ENCODE data around the gene ILF3.

The ILF3 gene

DNA sequence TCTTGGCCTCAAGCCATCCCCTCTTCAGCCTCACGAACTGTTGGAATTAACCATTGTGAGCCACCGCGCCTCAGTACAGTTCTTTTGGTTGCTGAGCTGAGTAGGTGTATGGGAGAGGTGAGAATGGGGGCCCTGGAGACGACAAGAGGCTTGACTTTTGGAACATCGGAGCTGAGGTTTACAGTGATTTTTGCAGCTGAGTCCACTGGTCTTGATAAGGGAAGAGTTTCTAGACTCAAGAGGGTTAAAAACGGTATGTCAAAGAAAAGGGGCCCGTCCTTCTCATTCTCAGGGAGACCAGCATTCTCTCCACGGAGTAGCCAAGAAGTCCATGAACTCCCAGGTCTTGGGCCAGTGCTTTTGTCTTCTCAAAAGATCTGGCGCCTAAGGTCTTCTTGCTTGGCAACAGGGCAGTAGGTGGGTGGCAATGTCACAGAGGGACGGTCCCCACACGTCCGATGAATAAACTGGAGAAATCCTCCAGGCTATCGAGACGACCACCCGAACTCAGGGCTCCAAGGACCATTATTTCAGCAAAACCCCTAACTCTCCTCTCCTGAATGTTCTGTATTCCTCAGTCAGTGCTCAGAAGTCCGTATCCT lies 40.7 kb downstream of the ILF3 start:
- no peak for DNase-seq (ENCODE audit: low read depth in 1 of 2, low spot score in 1 of 2)

DNA sequence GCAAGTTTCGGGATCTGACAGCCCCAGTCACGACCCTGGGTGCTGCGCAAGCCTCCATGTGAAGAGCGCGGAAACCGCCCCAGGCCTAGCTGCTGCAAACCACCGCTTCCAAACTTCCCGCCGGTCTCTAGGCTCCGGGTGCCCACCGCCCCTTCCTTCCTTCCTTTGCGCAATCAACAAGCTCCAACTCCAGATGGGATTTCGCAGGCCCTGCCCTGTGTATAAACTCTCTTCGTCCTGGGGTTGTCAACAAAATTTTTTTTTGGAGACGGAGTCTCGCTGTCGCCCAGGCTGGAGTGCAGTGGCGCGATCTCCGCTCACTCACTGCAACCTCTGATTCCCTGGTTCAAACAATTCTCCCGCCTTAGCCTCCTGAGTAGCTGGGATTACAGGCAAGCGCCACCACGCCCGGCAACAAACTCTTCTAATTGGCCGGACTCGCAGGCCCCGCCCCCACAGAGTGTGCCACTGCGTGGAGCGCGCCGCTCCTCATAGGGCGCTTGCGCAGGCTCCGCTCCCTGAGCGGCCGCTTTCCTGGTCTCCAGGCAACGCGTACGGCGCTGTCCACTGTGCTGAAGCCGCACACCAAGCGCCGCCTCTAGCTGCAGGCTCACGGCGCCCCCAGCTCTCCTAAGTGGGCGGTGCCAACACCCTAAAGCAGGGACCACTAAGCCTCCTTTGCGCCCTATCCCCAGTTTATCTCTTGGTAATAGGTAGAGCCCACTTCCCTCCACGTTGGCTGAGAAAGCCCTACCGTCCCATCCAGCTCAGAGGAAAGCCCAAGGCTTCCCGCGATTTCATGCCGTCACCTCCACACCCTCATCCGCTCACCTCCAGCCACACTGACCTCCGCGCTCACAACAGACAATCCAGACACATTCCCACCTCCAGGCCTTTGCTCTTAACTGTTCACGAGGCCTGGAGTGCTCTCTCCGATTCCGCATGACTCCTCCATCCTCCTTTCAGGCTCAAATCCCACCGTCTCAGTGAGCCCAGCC lies 41.6 kb downstream of the ILF3 start:
- DNase-seq (ENCODE audit: low read depth in 1 of 2, low spot score in 1 of 2), result peak; percentile 64 to 85

- peak; percentile 44 to 58 for DNase-seq (ENCODE audit: low read depth in 1 of 2, low spot score in 1 of 2)
Observed at GRCh38 chr19:10699650-10700335, 45.6 kb downstream of the ILF3 start.

DNA sequence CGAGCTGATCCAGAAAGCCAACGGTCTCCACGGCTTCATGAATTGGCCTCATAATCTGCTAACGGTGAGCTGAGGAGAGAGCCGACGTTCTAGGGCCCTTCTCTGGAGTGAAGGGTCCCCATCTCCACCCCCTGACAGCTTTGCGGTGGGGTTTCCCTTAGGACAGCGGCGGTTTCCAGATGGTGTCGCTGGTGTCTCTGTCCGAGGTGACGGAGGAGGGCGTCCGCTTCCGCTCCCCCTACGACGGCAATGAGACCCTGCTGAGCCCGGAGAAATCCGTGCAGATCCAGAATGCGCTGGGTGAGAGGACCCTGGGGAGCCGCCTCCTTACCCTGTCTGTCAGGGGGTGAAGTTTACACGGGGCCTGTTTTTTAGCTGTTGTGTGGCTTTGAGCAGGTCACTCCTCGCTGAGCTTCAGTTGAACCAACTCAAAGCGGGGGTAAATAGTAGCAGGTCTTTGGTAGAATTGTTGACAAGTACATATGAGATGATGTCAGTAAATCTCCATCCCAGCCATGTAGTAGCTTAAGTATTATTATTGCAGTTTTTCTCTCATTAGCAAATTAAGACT lies 47.9 kb downstream of the ILF3 start:
- DNase-seq (ENCODE audit: low read depth in 1 of 2, low spot score in 1 of 2), result no peak

- no peak for DNase-seq (ENCODE audit: low read depth in 1 of 2, low spot score in 1 of 2)
Observed at GRCh38 chr19:10706990-10707389, 52.8 kb downstream of the ILF3 start.

GRCh38 chr19:10707440-10707839 lies 53.3 kb downstream of the ILF3 start:
- DNase-seq (ENCODE audit: low read depth in 1 of 2, low spot score in 1 of 2), result no peak

- no peak for DNase-seq (ENCODE audit: low read depth in 1 of 2, low spot score in 1 of 2)
Observed at GRCh38 chr19:10708291-10708690, 54.1 kb downstream of the ILF3 start.

GRCh38 chr19:10712045-10712444 lies 57.9 kb downstream of the ILF3 start:
- no peak for DNase-seq (ENCODE audit: low read depth in 1 of 2, low spot score in 1 of 2)

- DNase-seq (ENCODE audit: low read depth in 1 of 2, low spot score in 1 of 2), result no peak
Observed at GRCh38 chr19:10712754-10713153, 58.6 kb downstream of the ILF3 start.

DNA sequence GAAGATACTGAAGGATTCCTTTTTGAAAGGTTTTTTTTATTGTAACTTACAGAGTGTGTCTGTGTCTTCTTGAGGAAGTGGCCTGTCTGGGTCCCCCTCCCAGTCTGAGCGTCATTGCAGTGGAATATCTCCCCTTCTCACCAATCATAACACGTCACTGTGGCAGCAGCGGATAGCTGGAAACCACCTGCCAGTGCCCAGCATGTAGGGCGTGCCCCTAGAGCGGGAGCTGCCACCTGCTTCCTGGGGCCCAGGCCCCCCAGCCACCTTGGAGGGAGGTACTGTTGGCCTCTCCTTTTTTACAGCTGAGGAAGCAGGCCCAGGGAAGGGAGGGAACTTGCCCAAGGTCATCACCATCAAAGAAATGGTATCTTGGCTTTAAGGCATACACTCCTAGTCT lies 59.2 kb downstream of the ILF3 start:
- no peak for DNase-seq (ENCODE audit: low read depth in 1 of 2, low spot score in 1 of 2)

DNA sequence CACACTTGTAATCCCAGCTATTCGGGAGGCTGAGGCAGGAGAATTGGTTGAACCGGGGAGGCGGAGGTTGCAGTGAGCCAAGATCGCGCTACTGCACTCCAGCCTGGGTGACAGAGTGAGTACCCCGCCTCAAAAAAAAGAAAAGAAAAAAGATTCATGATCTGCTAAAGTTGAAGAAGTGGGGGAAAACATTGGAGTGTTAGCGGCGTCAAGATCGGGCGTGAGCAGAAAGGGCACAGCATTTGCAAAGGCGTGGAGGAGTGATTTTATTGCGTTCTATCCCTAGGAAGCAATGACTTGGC lies 62.9 kb downstream of the ILF3 start:
- DNase-seq (ENCODE audit: low read depth in 1 of 2, low spot score in 1 of 2), result no peak

DNA sequence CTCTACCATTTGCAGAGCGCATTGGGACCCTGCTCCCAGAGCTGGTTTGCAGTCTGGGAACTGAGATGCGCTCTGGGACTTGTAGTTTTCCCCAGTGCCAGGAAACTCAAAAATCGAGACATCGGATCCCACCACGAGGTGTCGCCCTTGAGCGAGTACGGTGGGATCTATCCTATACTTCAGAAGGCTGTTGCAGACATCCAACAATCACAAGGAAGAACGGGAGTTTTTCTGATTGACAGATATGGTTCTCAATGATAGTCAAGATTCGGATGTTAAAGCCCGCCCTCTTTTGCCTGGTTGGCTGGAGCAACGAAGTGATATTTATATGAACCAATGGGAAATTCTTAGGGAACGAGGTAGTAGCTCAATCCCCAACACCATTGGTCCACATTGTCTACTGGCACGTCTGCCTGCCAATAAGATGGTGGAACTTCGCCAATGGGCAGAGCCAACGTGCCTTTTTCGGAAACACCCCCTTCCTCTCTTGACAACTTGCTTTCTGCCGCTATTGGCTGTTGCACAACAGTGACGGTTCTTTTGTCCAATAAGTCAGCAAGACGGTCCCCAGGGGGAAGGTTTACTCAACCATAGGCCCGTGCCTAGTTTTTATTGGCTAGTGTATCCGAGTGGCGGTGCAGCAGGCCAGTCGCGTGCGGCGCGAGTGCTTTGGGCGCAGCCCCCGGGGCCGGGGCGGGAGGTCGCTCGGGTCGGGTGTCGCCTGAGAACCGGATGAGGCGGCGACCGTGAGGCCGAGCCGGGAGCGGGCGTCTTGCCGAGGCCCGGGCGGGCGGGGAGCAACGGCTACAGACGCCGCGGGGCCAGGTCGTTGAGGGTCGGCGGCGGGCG lies 63.4 kb downstream of the ILF3 start, which contains the start of gene DNM2:
TSS of gene DNM2 (plus strand) at position 724 of the 849 bp plus-strand sequence. CDS start 164 bp downstream, outside the sequence.
- DNase-seq (ENCODE audit: low read depth in 1 of 2, low spot score in 1 of 2), result peak; percentile 93 to 98

DNA sequence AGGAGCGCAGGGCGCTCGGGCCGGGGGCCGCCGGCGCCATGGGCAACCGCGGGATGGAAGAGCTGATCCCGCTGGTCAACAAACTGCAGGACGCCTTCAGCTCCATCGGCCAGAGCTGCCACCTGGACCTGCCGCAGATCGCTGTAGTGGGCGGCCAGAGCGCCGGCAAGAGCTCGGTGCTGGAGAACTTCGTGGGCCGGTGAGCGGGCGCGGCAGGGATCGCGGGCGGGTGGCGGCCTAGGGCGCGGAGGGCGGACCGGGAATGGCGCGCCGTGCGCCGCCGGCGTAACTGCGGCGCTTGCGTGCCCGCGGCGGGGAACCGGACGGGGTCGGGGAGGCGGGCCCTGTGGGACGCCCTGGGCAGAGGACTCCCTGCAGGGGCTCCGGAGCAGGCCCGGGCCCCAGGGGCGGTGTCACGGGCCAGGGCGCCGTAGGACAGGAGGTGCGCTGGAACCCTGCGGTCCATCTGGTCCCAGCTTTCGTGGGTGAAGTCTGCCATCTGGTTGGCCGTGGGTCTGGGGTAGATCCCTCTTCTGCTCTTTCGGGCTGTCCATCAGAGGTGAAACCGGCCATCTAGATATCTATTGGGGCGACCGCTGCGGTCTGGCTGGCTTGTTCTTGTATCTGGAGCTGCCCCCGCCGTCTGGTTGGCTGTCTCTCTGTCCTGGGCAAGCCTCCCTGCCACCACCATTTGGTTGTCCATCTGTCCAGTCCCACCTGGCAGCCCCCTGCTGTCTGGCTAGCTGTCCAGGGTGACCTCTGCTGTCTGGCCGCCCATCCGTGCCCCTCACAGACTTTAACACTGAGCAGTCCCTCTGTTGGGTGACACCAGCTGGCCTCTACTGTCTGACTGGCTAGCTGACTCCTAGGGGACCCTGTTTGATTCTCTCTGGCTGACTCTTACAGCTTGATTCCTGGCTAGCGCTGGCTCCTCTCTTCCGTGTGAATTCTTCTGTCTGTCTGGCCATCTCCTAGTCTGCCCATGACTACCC lies 64.4 kb downstream of the ILF3 start:
- DNase-seq (ENCODE audit: low read depth in 1 of 2, low spot score in 1 of 2), result peak in 1 of 2 donors; percentile 31

DNA sequence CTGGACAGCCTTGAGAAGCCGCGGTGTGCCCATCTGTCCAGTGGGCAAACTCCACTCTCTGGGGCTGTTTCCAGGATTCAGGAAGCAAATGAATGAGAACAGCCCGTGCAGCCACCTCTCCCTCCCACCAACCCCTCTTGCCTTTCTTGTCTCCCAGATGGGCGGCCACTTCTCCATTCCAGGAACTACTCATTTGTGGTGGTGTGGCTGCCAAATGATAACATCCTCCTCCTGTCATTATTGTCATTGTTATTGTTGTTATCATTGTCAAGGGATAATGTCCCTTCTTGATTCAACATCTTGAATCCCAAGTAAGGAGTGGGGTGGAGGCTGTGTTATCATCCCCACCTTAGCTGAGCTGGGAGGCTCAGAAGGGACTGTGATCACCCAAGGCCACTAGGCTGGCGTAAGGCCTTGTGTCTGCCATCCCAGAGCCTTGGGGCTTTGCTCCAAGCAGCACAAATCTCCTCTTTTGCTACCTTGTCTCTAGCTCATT lies 65.4 kb downstream of the ILF3 start:
- DNase-seq (ENCODE audit: low read depth in 1 of 2, low spot score in 1 of 2), result no peak

DNA sequence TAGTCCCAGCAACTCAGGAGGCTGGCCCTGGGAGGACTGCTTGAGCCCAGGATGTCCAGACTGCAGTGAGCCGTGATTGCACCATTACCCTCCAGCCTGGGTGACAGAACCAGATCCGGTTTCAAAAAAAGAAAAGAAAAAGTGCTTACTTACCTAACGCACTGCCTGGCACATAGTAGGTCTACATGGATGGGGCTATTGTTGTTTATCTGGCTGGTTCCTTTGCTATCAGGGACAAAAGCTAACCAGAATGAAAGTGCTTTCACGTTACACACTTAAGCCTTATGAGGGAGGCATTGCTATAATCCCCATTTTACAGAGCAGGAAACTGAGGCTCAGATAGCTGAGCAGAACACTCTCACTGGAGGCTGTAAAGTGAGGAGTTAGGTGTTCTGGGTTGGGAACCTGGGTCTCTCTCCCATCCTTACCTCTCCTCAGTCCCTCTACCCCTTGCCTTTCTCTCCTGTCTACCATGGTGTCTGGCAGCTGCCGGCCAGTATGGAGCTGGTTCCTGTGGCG lies 66.5 kb downstream of the ILF3 start:
- DNase-seq (ENCODE audit: low read depth in 1 of 2, low spot score in 1 of 2), result no peak

DNA sequence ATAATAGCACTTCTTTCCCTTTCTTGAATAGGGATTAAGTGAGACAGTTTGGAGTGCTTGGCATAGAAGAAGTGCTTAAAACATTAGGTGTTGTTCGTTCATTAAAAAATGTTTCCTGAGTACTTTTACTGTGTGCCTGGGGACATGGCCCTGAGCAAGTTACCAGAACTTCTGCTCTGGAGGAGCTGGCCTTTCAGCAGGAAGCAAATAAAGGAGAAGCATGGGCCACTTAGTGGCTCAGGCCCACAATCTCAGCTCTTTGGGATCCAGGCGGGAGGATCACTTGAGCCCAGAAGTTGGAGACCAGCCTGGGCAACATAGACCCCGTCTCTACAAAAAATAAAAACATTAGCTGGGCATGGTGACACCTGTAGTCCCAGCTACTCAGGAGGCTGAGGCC lies 69.4 kb downstream of the ILF3 start:
- no peak for DNase-seq (ENCODE audit: low read depth in 1 of 2, low spot score in 1 of 2)

DNA sequence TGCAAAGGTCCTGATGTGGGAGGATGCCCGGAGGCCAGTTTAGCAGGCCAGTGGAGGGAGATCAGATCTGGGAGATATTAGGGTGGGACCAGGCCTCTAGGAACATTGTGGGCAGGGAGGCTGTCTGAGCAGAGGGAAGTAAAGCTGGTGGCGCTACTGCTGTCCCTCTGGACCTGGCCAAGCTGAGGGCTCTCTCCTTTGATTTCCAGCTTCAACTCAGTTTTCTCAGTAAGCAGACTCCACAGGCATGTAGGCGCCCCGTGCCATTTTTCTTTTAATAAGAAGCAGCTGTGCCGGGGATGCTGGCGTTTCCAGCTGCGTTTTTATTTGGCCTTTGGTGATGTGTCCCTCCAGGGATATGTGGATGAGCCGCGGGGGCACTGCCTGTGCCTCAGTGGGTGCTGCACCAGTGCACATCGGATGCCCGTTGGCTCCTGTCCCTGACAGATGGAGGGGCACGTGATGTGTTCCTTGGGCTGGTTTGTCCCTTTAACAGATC lies 70.5 kb downstream of the ILF3 start:
- no peak for DNase-seq (ENCODE audit: low read depth in 1 of 2, low spot score in 1 of 2)

GRCh38 chr19:10725415-10725814 lies 71.3 kb downstream of the ILF3 start:
- DNase-seq (ENCODE audit: low read depth in 1 of 2, low spot score in 1 of 2), result no peak

- no peak for DNase-seq (ENCODE audit: low read depth in 1 of 2, low spot score in 1 of 2)
Observed at GRCh38 chr19:10726268-10726667, 72.1 kb downstream of the ILF3 start.

Data from activated CD4-positive, alpha-beta T cell treated with anti-CD3 and anti-CD28 coated beads, Interleukin-2, amount 50 U/mL, for 24 hours (primary cell).